Astrocyte (in vitro differentiated cells and primary cell): ENCODE results near the gene IL16. TPM values are rescaled to one million over a fixed set of nuclear protein-coding genes. Genes with fewer than 3 reads are reported as not detected.

Source experiments
- DNase-seq: peaks from one replicate; pipeline ENCODE4 v3.0.0-alpha.2; 2010; ENCODE audit warnings: low read depth
- FAIRE-seq: peaks from 2 replicates; lab custom pipeline; 2011; peaks lifted over from hg19 to GRCh38; lab: Jason Lieb, UNC
- H2AFZ ChIP-seq: 2 replicates; pipeline ENCODE4 v1.6.0; 2012; ENCODE audit warnings: low read depth, low read length, inconsistent platforms
- H3K27ac ChIP-seq: 2 replicates; pipeline ENCODE4 v1.5.1; 2011; ENCODE audit warnings: low read depth, low read length, inconsistent platforms
- H3K27me3 ChIP-seq: 2 replicates; pipeline ENCODE4 v1.6.0; 2011; ENCODE audit warnings: low read length, inconsistent platforms; ENCODE audit not compliant: insufficient read depth
- H3K36me3 ChIP-seq: 2 replicates; pipeline ENCODE4 v1.5.1; 2011; ENCODE audit warnings: low read length, inconsistent platforms; ENCODE audit not compliant: insufficient read depth
- H3K4me1 ChIP-seq: 2 replicates; pipeline ENCODE4 v1.5.1; 2011; ENCODE audit warnings: low read length, inconsistent platforms; ENCODE audit not compliant: insufficient read depth
- H3K4me2 ChIP-seq: 2 replicates; pipeline ENCODE4 v1.6.0; 2012; ENCODE audit warnings: low read length, inconsistent platforms
- H3K4me3 ChIP-seq: 2 replicates; pipeline ENCODE4 v1.5.1; 2011; ENCODE audit warnings: low read depth, mild to moderate bottlenecking, low read length, inconsistent platforms; ENCODE audit not compliant: insufficient read depth
- H3K79me2 ChIP-seq: 2 replicates; pipeline ENCODE4 v1.6.0; 2012; ENCODE audit warnings: mild to moderate bottlenecking, low read length, inconsistent platforms; ENCODE audit not compliant: insufficient read depth
- H3K9ac ChIP-seq: 2 replicates; pipeline ENCODE4 v1.6.0; 2012; ENCODE audit warnings: mild to moderate bottlenecking, low read length, inconsistent platforms
- H3K9me3 ChIP-seq: 2 replicates; pipeline ENCODE4 v1.5.1; 2012; ENCODE audit warnings: low read depth, mild to moderate bottlenecking, low read length, inconsistent platforms; ENCODE audit not compliant: insufficient read depth
- H4K20me1 ChIP-seq: 2 replicates; pipeline ENCODE4 v1.6.0; 2012; ENCODE audit warnings: low read length, inconsistent platforms; ENCODE audit not compliant: insufficient read depth
- H3K27ac Mint-ChIP-seq: one replicate; pipeline ENCODE4 v1.8.0; 2021; ENCODE audit warnings: mild to moderate bottlenecking, mixed read lengths; ENCODE audit not compliant: unreplicated experiment
- H3K27me3 Mint-ChIP-seq: one replicate; pipeline ENCODE4 v1.8.0; 2021; ENCODE audit warnings: low read depth, mixed read lengths; ENCODE audit not compliant: unreplicated experiment
- H3K36me3 Mint-ChIP-seq: one replicate; pipeline ENCODE4 v1.8.0; 2021; ENCODE audit warnings: low read depth, mixed read lengths; ENCODE audit not compliant: unreplicated experiment
- H3K4me1 Mint-ChIP-seq: one replicate; pipeline ENCODE4 v1.8.0; 2021; ENCODE audit warnings: low read depth, mixed read lengths; ENCODE audit not compliant: unreplicated experiment
- H3K4me3 Mint-ChIP-seq: one replicate; pipeline ENCODE4 v1.8.0; 2021; ENCODE audit warnings: mild to moderate bottlenecking, moderate library complexity, mixed read lengths; ENCODE audit not compliant: unreplicated experiment
- H3K9me3 Mint-ChIP-seq: one replicate; pipeline ENCODE4 v1.8.0; 2021; ENCODE audit warnings: mild to moderate bottlenecking, mixed read lengths; ENCODE audit not compliant: unreplicated experiment
- EZH2 ChIP-seq: IDR thresholded peaks from 2 replicates; pipeline ENCODE4 v1.6.1; 2012; ENCODE audit warnings: mild to moderate bottlenecking, low read length, inconsistent platforms; ENCODE audit not compliant: insufficient read depth
- total RNA-seq: library from RNA; stranded (reverse); gene quantifications from 2 replicates; pipeline ENCODE4 v1.2.1, GENCODE V29; 2021
- TF ChIP-seq, protein P1 (sequence below): IDR thresholded peaks from 2 replicates; pipeline ENCODE4 v1.5.1; 2011; ENCODE audit warnings: low read depth, mild to moderate bottlenecking, inconsistent platforms, low read length, moderate library complexity; ENCODE audit not compliant: insufficient read depth

IL16 gene
- total RNA-seq, 1 donor from 2014 or later = 0.36 TPM

DNA sequence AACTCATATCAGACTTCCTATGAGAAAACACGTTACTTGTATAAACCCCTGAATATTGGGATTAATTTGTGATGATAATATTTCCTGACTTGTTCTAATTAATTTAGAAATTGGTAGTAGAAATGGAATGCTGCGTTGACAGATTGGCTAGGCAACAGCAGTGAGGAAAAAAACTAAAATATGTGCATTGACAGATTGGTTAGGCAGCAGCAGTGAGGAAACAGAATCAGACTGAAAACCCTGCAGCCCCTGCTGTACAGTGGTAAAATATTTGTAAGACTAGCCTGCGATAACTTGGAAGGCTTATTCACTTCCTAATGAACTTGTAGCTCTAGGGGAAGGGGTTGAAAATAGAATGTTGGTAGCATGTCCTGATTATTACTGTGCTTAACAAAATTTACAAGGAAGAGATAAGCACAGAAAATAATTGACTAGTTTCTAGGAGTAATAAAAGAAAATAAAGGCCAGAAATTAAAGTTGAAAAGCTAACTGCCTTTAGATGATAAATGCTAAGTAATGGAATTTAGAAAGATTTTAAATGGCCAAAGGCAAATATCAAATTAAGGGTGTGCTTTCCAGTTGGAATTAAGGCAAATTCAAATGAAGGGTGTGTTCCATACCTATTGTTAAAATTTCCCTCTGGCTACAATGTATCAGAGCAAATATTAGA, 29.9 kb upstream of the IL16 start:
- Mint-ChIP-seq H3K27me3 (peaks cover 10% of the 10 kb centered on the region), H3K27ac (no peak overlapping the region), H3K4me3 (no peak overlapping the region), H3K9me3 (peaks cover 4% of the 10 kb centered on the region), H3K4me1 (peaks cover 19% of the 10 kb centered on the region), H3K36me3 (no peaks in the 10 kb centered on the region)
- FAIRE-seq = no peak
- Histone ChIP-seq H3K27me3 (peaks cover 3% of the 10 kb centered on the region), H3K9me3 (no peaks in the 10 kb centered on the region), H3K27ac (no peak overlapping the region), H4K20me1 (no peaks in the 10 kb centered on the region), H3K4me2 (no peak overlapping the region), H2AFZ (no peak overlapping the region), H3K4me3 (no peak overlapping the region), H3K79me2 (no peaks in the 10 kb centered on the region), H3K36me3 (no peaks in the 10 kb centered on the region), H3K4me1 (peaks cover 3% of the 10 kb centered on the region), H3K9ac (no peak overlapping the region)
- no peak for DNase-seq
- TF ChIP-seq EZH2 = no peak
- TF ChIP-seq, protein P1, sequence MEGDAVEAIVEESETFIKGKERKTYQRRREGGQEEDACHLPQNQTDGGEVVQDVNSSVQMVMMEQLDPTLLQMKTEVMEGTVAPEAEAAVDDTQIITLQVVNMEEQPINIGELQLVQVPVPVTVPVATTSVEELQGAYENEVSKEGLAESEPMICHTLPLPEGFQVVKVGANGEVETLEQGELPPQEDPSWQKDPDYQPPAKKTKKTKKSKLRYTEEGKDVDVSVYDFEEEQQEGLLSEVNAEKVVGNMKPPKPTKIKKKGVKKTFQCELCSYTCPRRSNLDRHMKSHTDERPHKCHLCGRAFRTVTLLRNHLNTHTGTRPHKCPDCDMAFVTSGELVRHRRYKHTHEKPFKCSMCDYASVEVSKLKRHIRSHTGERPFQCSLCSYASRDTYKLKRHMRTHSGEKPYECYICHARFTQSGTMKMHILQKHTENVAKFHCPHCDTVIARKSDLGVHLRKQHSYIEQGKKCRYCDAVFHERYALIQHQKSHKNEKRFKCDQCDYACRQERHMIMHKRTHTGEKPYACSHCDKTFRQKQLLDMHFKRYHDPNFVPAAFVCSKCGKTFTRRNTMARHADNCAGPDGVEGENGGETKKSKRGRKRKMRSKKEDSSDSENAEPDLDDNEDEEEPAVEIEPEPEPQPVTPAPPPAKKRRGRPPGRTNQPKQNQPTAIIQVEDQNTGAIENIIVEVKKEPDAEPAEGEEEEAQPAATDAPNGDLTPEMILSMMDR = no peak

DNA sequence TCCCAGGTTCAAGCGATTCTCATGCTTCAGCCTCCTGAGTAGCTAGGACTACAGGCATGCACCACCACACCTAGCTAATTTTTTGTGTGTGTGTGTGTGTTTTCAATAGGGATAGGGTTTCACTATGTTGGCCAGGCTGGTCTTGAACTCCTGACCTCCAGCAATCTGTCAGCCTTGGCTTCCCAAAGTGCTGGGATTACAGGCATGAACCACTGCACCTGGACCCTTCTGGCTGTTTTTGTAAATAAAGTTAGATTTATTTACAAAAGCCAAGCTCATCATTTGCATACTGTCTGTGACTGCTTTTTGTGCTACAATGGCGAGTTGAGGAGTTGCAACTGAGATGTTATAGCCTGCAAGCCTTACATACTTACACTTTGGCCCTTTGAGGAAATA, 28.6 kb upstream of the IL16 start:
- FAIRE-seq (no peak), DNase-seq (no peak)
- H3K9me3 ChIP-seq = no peaks in the 10 kb centered on the region
- TF ChIP-seq EZH2 = no peak
- TF ChIP-seq, protein P1 = no peak
- peaks cover 10% of the 10 kb centered on the region for H3K27me3 Mint-ChIP-seq
- no peak overlapping the region for H3K27ac ChIP-seq
- H3K4me1 ChIP-seq = peaks cover 3% of the 10 kb centered on the region
- no peak overlapping the region for H3K27ac Mint-ChIP-seq
- no peaks in the 10 kb centered on the region for H3K36me3 ChIP-seq
- no peaks in the 10 kb centered on the region for H3K36me3 Mint-ChIP-seq
- H4K20me1 ChIP-seq = no peaks in the 10 kb centered on the region
- no peaks in the 10 kb centered on the region for H3K79me2 ChIP-seq
- H3K4me1 Mint-ChIP-seq = peaks cover 14% of the 10 kb centered on the region
- no peak overlapping the region for H3K4me2 ChIP-seq
- H3K27me3 ChIP-seq = peaks cover 2% of the 10 kb centered on the region
- H3K4me3 Mint-ChIP-seq = no peak overlapping the region
- H3K9ac ChIP-seq = no peak overlapping the region
- H3K4me3 ChIP-seq = no peak overlapping the region
- peaks cover 4% of the 10 kb centered on the region for H3K9me3 Mint-ChIP-seq
- no peak overlapping the region for H2AFZ ChIP-seq

DNA sequence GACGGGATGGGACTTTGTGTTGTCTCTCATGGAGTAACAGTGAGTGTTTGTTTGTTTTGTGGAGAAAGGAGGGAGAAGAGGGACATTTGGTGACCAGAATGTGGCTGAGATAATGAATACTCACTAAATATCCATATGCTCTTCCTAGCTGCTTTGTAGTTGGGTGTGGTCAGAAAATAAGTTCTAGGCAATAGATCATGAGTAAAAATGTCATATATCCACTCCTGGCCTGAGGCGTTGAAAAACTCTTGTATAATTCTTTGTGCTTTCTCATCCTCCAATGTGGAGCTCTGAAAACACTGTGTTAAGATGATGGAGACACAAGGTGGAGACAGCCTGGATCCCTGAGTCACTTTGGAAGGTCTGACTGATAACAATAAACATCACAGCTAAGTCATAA, 28.0 kb upstream of the IL16 start:
- H3K4me3 ChIP-seq = no peak overlapping the region
- H3K27me3 ChIP-seq = peaks cover 2% of the 10 kb centered on the region

More for the DNA sequence above, 28.0 kb upstream of the IL16 start:
- H3K27ac Mint-ChIP-seq = no peak overlapping the region
- Histone ChIP-seq H3K27ac (no peak overlapping the region), H3K9me3 (no peaks in the 10 kb centered on the region), H3K4me2 (no peak overlapping the region), H3K9ac (no peak overlapping the region), H4K20me1 (no peaks in the 10 kb centered on the region), H3K79me2 (no peaks in the 10 kb centered on the region), H3K36me3 (no peaks in the 10 kb centered on the region), H2AFZ (no peak overlapping the region), H3K4me1 (peaks cover 3% of the 10 kb centered on the region)
- H3K4me3 Mint-ChIP-seq = no peak overlapping the region
- FAIRE-seq (no peak), DNase-seq (no peak)
- no peaks in the 10 kb centered on the region for H3K36me3 Mint-ChIP-seq
- H3K9me3 Mint-ChIP-seq = peaks cover 4% of the 10 kb centered on the region
- TF ChIP-seq EZH2 = no peak
- TF ChIP-seq, protein P1 = no peak
- peaks cover 14% of the 10 kb centered on the region for H3K4me1 Mint-ChIP-seq
- H3K27me3 Mint-ChIP-seq = peaks cover 10% of the 10 kb centered on the region
